Loucy (cell line): ENCODE data around the gene SCN8A.

Experiments
- H2AFZ ChIP-seq: fragments of 200-600 bp; sonication (generic); 2 replicates; pipeline ENCODE4 v1.6.0; 2016; ENCODE audit warnings: antibody characterized with exemption, mild to moderate bottlenecking, low read length, moderate library complexity
- H3F3A ChIP-seq: fragments of 200-600 bp; 2 replicates; pipeline ENCODE4 v1.6.0; 2016; ENCODE audit warnings: antibody characterized with exemption, low read depth, mild to moderate bottlenecking
- H3K27me3 ChIP-seq: fragments of 200-600 bp; sonication (generic); 2 replicates; pipeline ENCODE4 v1.6.1; 2014; ENCODE audit warnings: low read length, mild to moderate bottlenecking; ENCODE audit not compliant: insufficient read depth, poor library complexity, severe bottlenecking
- H3K36me3 ChIP-seq: fragments of 200-600 bp; sonication (generic); 2 replicates; pipeline ENCODE4 v1.6.1; 2016; ENCODE audit warnings: low read length; ENCODE audit not compliant: insufficient read depth
- H3K4me1 ChIP-seq: fragments of 200-600 bp; sonication (generic); 2 replicates; pipeline ENCODE4 v1.5.1; 2014; ENCODE audit warnings: low read length, mild to moderate bottlenecking; ENCODE audit not compliant: insufficient read depth, poor library complexity, severe bottlenecking
- H3K4me2 ChIP-seq: fragments of 200-600 bp; sonication (generic); 2 replicates; pipeline ENCODE4 v1.6.0; 2014; ENCODE audit warnings: antibody characterized with exemption, low read length, low read depth, mild to moderate bottlenecking; ENCODE audit not compliant: poor library complexity, severe bottlenecking
- H3K4me3 ChIP-seq: fragments of 200-600 bp; sonication (generic); 2 replicates; pipeline ENCODE4 v1.5.1; 2014; ENCODE audit warnings: low read length, mild to moderate bottlenecking, mixed read lengths; ENCODE audit not compliant: poor library complexity, severe bottlenecking
- H3K79me2 ChIP-seq: fragments of 200-600 bp; sonication (generic); 2 replicates; pipeline ENCODE4 v1.6.1; 2014; ENCODE audit warnings: low read length; ENCODE audit not compliant: insufficient read depth
- H3K9ac ChIP-seq: fragments of 200-600 bp; sonication (generic); 2 replicates; pipeline ENCODE4 v1.6.0; 2014; ENCODE audit warnings: mild to moderate bottlenecking, low read depth, low read length, moderate library complexity; ENCODE audit not compliant: poor library complexity, severe bottlenecking
- H3K9me2 ChIP-seq: fragments of 200-600 bp; sonication (generic); replicated peaks from 2 replicates; pipeline ENCODE4 v1.6.1; 2016; ENCODE audit warnings: low read depth, low read length, mixed read lengths
- H3K9me3 ChIP-seq: fragments of 200-600 bp; sonication (generic); 2 replicates; pipeline ENCODE4 v1.6.1; 2014; ENCODE audit warnings: mild to moderate bottlenecking, antibody characterized with exemption, low read length, low read depth; ENCODE audit not compliant: insufficient read depth
- H4K20me1 ChIP-seq: fragments of 200-600 bp; sonication (generic); 2 replicates; pipeline ENCODE4 v1.6.0; 2014; ENCODE audit warnings: antibody characterized with exemption, low read length, mild to moderate bottlenecking; ENCODE audit not compliant: insufficient read depth, poor library complexity, severe bottlenecking
- CTCF ChIP-seq: fragments of 200-600 bp; sonication (generic); conservative IDR thresholded peaks from 2 replicates; pipeline ENCODE4 v1.5.1; 2014; ENCODE audit warnings: mild to moderate bottlenecking, antibody characterized with exemption, low read length
- EZH2phosphoT487 ChIP-seq: fragments of 200-600 bp; IDR thresholded peaks from 2 replicates; pipeline ENCODE4 v1.6.1; 2018; ENCODE audit warnings: antibody characterized with exemption, mild to moderate bottlenecking, moderate library complexity, borderline replicate concordance

SCN8A gene

GRCh38 chr12:51777973-51778372 lies 186.9 kb downstream of the SCN8A start:
- H3K9ac ChIP-seq, result no peak overlapping the region
- H3K9me3 ChIP-seq, result no peaks in the 10 kb centered on the region
- H4K20me1 ChIP-seq, result no peaks in the 10 kb centered on the region
- no peak for TF ChIP-seq EZH2phosphoT487
- TF ChIP-seq CTCF, result no peak
- no peaks in the 10 kb centered on the region for H3F3A ChIP-seq
- H3K36me3 ChIP-seq, result no peaks in the 10 kb centered on the region
- H3K4me1 ChIP-seq, result peaks cover 17% of the 10 kb centered on the region
- H3K9me2 ChIP-seq, result no peaks in the 10 kb centered on the region
- no peak overlapping the region for H2AFZ ChIP-seq
- H3K27me3 ChIP-seq, result no peaks in the 10 kb centered on the region
- no peak overlapping the region for H3K4me2 ChIP-seq
- H3K4me3 ChIP-seq, result no peak overlapping the region
- H3K79me2 ChIP-seq, result no peaks in the 10 kb centered on the region

- Histone ChIP-seq H2AFZ (no peak overlapping the region), H3K9me3 (no peaks in the 10 kb centered on the region), H3K4me1 (peaks cover 25% of the 10 kb centered on the region), H4K20me1 (no peaks in the 10 kb centered on the region), H3K4me2 (no peak overlapping the region), H3K27me3 (no peaks in the 10 kb centered on the region), H3K36me3 (no peaks in the 10 kb centered on the region), H3F3A (no peaks in the 10 kb centered on the region), H3K9ac (no peak overlapping the region), H3K4me3 (no peak overlapping the region), H3K9me2 (no peaks in the 10 kb centered on the region), H3K79me2 (no peaks in the 10 kb centered on the region)
- no peak for TF ChIP-seq CTCF
- no peak for TF ChIP-seq EZH2phosphoT487
Measured at GRCh38 chr12:51779876-51780275, 188.8 kb downstream of the SCN8A start.

GRCh38 chr12:51784688-51785087 lies 193.7 kb downstream of the SCN8A start:
- no peaks in the 10 kb centered on the region for H3K27me3 ChIP-seq
- no peaks in the 10 kb centered on the region for H3K9me2 ChIP-seq
- H3F3A ChIP-seq, result no peaks in the 10 kb centered on the region
- no peaks in the 10 kb centered on the region for H3K9me3 ChIP-seq
- peak overlapping the region; percentile 33 for H3K9ac ChIP-seq
- no peaks in the 10 kb centered on the region for H4K20me1 ChIP-seq
- TF ChIP-seq CTCF (no peak), EZH2phosphoT487 (no peak)
- H2AFZ ChIP-seq, result peak overlapping the region; percentile 78
- H3K79me2 ChIP-seq, result no peaks in the 10 kb centered on the region
- H3K36me3 ChIP-seq, result no peaks in the 10 kb centered on the region
- H3K4me2 ChIP-seq, result peak overlapping the region; percentile 57
- H3K4me1 ChIP-seq, result peaks cover 37% of the 10 kb centered on the region
- H3K4me3 ChIP-seq, result peak overlapping the region; percentile 11
